HepG2 (cell line): ENCODE measurements around the gene BRD2. TPM values are rescaled to one million over a fixed set of nuclear protein-coding genes. Genes with fewer than 3 reads are reported as not detected.

ENCODE experiments used
- FIP1L1 ChIP-seq: fragments of 200-400 bp; formaldehyde crosslinking; IDR thresholded peaks from 2 replicates; pipeline ENCODE4 v1.6.1; 2018; ENCODE audit warnings: low read depth, mild to moderate bottlenecking, low read length, moderate library complexity, borderline replicate concordance; ENCODE audit not compliant: insufficient read depth
- HMG20A ChIP-seq: IDR thresholded peaks from 2 replicates; pipeline ENCODE4 v1.6.1; 2016; ENCODE audit warnings: borderline replicate concordance
- KMT2B ChIP-seq: IDR thresholded peaks from 2 replicates; pipeline ENCODE4 v1.6.1; 2016; ENCODE audit warnings: missing genetic modification reagents, missing compliant biosample characterization
- RAD21 ChIP-seq: fragments of 450-650 bp; formaldehyde crosslinking; IDR thresholded peaks from 2 replicates; pipeline ENCODE4 v1.5.0; 2020; ENCODE audit warnings: mild to moderate bottlenecking
- REPIN1 ChIP-seq: sonication (generic); formaldehyde crosslinking; IDR thresholded peaks from 2 replicates; pipeline ENCODE4 v1.8.0; 2022; ENCODE audit warnings: missing genetic modification reagents, low read depth, mild to moderate bottlenecking, borderline replicate concordance
- SNAPC2 ChIP-seq: sonication (generic); formaldehyde crosslinking; IDR thresholded peaks from 2 replicates; pipeline ENCODE4 v1.8.1; 2022; ENCODE audit warnings: mild to moderate bottlenecking, missing genetic modification reagents
- SUZ12 ChIP-seq: fragments of 150-350 bp; IDR thresholded peaks from 2 replicates; pipeline ENCODE4 v1.6.1; 2014; ENCODE audit warnings: low read depth, low read length
- TGIF2 ChIP-seq: IDR thresholded peaks from 2 replicates; pipeline ENCODE4 v1.6.1; 2016; ENCODE audit warnings: control low read depth, missing compliant biosample characterization
- TOE1 ChIP-seq: sonication (generic); formaldehyde crosslinking; IDR thresholded peaks from 2 replicates; pipeline ENCODE4 v1.4.0; 2020; ENCODE audit warnings: mild to moderate bottlenecking, missing genetic modification reagents
- TSC22D2 ChIP-seq: sonication (generic); formaldehyde crosslinking; IDR thresholded peaks from 2 replicates; pipeline ENCODE4 v1.5.1; 2020; ENCODE audit warnings: missing genetic modification reagents, mild to moderate bottlenecking, borderline replicate concordance
- ZNF124 ChIP-seq: sonication (generic); formaldehyde crosslinking; IDR thresholded peaks from 2 replicates; pipeline ENCODE4 v1.4.0; 2020; ENCODE audit warnings: missing genetic modification reagents
- ZNF234 ChIP-seq: sonication (generic); formaldehyde crosslinking; conservative IDR thresholded peaks from 2 replicates; pipeline ENCODE4 v1.5.1; 2020; ENCODE audit warnings: mild to moderate bottlenecking, missing genetic modification reagents
- ZNF431 ChIP-seq: sonication (generic); formaldehyde crosslinking; IDR thresholded peaks from 2 replicates; pipeline ENCODE4 v1.9.0; 2022; ENCODE audit warnings: missing genetic modification reagents, low read depth, mild to moderate bottlenecking, borderline replicate concordance
- ZNF484 ChIP-seq: sonication (generic); formaldehyde crosslinking; IDR thresholded peaks from 2 replicates; pipeline ENCODE4 v1.5.1; 2020; ENCODE audit warnings: mild to moderate bottlenecking, low read depth, missing genetic modification reagents, borderline replicate concordance
- ZNF563 ChIP-seq: sonication (generic); formaldehyde crosslinking; IDR thresholded peaks from 2 replicates; pipeline ENCODE4 v1.8.0; 2022; ENCODE audit warnings: mild to moderate bottlenecking, moderate library complexity, missing genetic modification reagents
- ZNF709 ChIP-seq: sonication (generic); formaldehyde crosslinking; IDR thresholded peaks from 2 replicates; pipeline ENCODE4 v1.5.0; 2020; ENCODE audit warnings: mild to moderate bottlenecking, missing genetic modification reagents
- ZZZ3 ChIP-seq: sonication (generic); formaldehyde crosslinking; IDR thresholded peaks from 2 replicates; pipeline ENCODE4 v1.4.0; 2020; ENCODE audit warnings: missing genetic modification reagents, mild to moderate bottlenecking, borderline replicate concordance
- polyA plus RNA-seq, 8 experiments: library from polyadenylated mRNA; depleted of rRNA in 3 of 8; stranded (reverse) in 7 of 8; unstranded in 1 of 8; fragments of >200 nt; fragmentation: Illumina TruSeq in 4 of 8; extraction: Trizol in 4 of 8; gene quantifications; 2 replicates each; pipeline versions ENCODE4 v1.2.1 to v1.2.3, GENCODE V29; 2011 to 2016; ENCODE audit warnings: low read depth in 4 of 8, missing spikeins in 1 of 8, mixed read lengths in 1 of 8; ENCODE audit not compliant: insufficient read depth in 1 of 8
- total RNA-seq, 5 experiments: library from RNA; depleted of rRNA; stranded (reverse); fragments of >200 nt; fragmentation: Illumina TruSeq; extraction: Trizol; gene quantifications; 2 replicates each; pipeline ENCODE4 v1.2.3, GENCODE V29; 2016; ENCODE audit warnings: low read depth in 1 of 5
- TF ChIP-seq, protein P1 (sequence below): sonication (generic); formaldehyde crosslinking; IDR thresholded peaks from 2 replicates; pipeline ENCODE4 v1.4.0; 2020; ENCODE audit warnings: missing genetic modification reagents, borderline replicate concordance
- TF ChIP-seq, protein P2 (sequence below): sonication (generic); formaldehyde crosslinking; IDR thresholded peaks from 2 replicates; pipeline ENCODE4 v1.4.0; 2020; ENCODE audit warnings: missing genetic modification reagents
- TF ChIP-seq, protein P3 (sequence below): sonication (generic); formaldehyde crosslinking; IDR thresholded peaks from 2 replicates; pipeline ENCODE4 v1.4.0; 2020; ENCODE audit warnings: missing genetic modification reagents
- TF ChIP-seq, protein P4 (sequence below): IDR thresholded peaks from 2 replicates; pipeline ENCODE4 v1.6.1; 2016; ENCODE audit warnings: low read depth

Gene BRD2
- total and polyA plus RNA-seq, 2 of the 13 experiments (the other 11 are each of a cell fraction or from before 2014, with no cell fraction given), result 143 to 202 TPM

DNA sequence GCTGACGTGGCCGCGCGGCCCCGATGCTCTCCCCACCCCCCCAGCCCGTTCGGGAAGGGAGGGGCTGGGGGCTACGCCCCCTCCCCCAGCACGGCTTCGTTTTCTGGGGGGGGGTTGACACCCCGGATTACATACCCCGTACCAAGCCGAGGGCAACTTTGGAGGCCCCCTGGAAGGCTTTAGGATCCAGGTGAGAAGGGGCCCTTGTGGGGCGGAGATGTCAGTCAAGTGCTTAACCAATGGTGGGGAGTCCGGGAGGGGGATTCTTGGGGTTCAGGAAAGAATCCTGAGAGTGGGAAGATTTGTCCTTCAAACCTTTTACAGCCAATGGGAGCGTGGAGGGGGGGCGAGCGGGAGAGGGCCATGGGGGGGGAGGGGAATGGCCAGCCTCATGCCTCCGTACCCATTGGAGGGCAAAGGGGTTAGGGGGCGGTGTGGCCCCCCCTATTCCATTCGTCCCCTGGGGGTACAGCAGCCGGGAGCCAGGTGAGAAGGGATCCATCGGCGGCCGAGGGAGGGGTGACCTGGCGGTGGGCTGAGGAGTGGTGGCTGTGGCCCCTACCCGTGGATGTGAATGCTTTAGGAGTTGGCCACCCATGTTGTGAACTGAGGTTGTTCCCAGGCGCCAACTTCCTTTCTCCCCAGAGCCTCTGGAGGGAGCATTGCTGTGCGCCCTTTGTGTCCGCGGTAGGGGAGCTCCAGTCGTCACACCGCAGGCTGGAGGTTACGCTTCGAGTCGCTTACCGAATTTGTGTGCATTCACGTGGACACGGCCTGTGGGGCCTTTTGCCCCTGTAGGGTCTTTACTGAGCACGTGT, 682 bp downstream of the BRD2 start (continued):
- no peak; the same call in 1 of the 2 replicates for TF ChIP-seq ZNF563
- 0 out of 2 replicates have a peak, but pooled peaks have one; percentile 63 for TF ChIP-seq ZNF709 (CRISPR knock-in tag)
- peak; percentile 86; the same call in 1 of the 2 replicates for TF ChIP-seq REPIN1 (CRISPR knock-in tag)
- no peak for TF ChIP-seq TSC22D2 (CRISPR knock-in tag)
- no peak; the same call in 1 of the 2 replicates for TF ChIP-seq FIP1L1
- TF ChIP-seq ZZZ3 (CRISPR knock-in tag), result 0 out of 2 replicates have a peak, but pooled peaks have one; percentile 74
- TF ChIP-seq TGIF2 (CRISPR knock-in tag), result no peak; the same call in 1 of the 2 replicates
- no peak for TF ChIP-seq TOE1
- TF ChIP-seq, protein P1, sequence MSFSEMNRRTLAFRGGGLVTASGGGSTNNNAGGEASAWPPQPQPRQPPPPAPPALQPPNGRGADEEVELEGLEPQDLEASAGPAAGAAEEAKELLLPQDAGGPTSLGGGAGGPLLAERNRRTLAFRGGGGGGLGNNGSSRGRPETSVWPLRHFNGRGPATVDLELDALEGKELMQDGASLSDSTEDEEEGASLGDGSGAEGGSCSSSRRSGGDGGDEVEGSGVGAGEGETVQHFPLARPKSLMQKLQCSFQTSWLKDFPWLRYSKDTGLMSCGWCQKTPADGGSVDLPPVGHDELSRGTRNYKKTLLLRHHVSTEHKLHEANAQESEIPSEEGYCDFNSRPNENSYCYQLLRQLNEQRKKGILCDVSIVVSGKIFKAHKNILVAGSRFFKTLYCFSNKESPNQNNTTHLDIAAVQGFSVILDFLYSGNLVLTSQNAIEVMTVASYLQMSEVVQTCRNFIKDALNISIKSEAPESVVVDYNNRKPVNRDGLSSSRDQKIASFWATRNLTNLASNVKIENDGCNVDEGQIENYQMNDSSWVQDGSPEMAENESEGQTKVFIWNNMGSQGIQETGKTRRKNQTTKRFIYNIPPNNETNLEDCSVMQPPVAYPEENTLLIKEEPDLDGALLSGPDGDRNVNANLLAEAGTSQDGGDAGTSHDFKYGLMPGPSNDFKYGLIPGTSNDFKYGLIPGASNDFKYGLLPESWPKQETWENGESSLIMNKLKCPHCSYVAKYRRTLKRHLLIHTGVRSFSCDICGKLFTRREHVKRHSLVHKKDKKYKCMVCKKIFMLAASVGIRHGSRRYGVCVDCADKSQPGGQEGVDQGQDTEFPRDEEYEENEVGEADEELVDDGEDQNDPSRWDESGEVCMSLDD (CRISPR knock-in tag), result peak; percentile 98
- TF ChIP-seq, protein P2, sequence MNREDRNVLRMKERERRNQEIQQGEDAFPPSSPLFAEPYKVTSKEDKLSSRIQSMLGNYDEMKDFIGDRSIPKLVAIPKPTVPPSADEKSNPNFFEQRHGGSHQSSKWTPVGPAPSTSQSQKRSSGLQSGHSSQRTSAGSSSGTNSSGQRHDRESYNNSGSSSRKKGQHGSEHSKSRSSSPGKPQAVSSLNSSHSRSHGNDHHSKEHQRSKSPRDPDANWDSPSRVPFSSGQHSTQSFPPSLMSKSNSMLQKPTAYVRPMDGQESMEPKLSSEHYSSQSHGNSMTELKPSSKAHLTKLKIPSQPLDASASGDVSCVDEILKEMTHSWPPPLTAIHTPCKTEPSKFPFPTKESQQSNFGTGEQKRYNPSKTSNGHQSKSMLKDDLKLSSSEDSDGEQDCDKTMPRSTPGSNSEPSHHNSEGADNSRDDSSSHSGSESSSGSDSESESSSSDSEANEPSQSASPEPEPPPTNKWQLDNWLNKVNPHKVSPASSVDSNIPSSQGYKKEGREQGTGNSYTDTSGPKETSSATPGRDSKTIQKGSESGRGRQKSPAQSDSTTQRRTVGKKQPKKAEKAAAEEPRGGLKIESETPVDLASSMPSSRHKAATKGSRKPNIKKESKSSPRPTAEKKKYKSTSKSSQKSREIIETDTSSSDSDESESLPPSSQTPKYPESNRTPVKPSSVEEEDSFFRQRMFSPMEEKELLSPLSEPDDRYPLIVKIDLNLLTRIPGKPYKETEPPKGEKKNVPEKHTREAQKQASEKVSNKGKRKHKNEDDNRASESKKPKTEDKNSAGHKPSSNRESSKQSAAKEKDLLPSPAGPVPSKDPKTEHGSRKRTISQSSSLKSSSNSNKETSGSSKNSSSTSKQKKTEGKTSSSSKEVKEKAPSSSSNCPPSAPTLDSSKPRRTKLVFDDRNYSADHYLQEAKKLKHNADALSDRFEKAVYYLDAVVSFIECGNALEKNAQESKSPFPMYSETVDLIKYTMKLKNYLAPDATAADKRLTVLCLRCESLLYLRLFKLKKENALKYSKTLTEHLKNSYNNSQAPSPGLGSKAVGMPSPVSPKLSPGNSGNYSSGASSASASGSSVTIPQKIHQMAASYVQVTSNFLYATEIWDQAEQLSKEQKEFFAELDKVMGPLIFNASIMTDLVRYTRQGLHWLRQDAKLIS (CRISPR knock-in tag), result peak; percentile 98
- TF ChIP-seq HMG20A (CRISPR knock-in tag), result no peak
- TF ChIP-seq RAD21, result peak; percentile 49
- no peak for TF ChIP-seq SUZ12
- peak; percentile 73; the same call in 1 of the 2 replicates for TF ChIP-seq ZNF124 (CRISPR knock-in tag)
- no peak for TF ChIP-seq KMT2B (CRISPR knock-in tag)
- no peak for TF ChIP-seq ZNF234 (CRISPR knock-in tag)
- TF ChIP-seq, protein P3, sequence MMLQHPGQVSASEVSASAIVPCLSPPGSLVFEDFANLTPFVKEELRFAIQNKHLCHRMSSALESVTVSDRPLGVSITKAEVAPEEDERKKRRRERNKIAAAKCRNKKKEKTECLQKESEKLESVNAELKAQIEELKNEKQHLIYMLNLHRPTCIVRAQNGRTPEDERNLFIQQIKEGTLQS, result peak; percentile 5; the same call in 1 of the 2 replicates
- peak; percentile 84; the same call in 1 of the 2 replicates for TF ChIP-seq ZNF484 (CRISPR knock-in tag)
- TF ChIP-seq, protein P4, sequence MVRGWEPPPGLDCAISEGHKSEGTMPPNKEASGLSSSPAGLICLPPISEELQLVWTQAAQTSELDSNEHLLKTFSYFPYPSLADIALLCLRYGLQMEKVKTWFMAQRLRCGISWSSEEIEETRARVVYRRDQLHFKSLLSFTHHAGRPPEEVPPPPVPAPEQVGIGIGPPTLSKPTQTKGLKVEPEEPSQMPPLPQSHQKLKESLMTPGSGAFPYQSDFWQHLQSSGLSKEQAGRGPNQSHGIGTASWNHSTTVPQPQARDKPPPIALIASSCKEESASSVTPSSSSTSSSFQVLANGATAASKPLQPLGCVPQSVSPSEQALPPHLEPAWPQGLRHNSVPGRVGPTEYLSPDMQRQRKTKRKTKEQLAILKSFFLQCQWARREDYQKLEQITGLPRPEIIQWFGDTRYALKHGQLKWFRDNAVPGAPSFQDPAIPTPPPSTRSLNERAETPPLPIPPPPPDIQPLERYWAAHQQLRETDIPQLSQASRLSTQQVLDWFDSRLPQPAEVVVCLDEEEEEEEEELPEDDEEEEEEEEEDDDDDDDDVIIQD (CRISPR knock-in tag), result no peak
- peak; percentile 83 for TF ChIP-seq ZNF431
- TF ChIP-seq SNAPC2 (CRISPR knock-in tag), result peak; percentile 66; the same call in 1 of the 2 replicates
